A673 (cell line): ENCODE data around the gene OR8S1. TPM values are rescaled to one million over a fixed set of nuclear protein-coding genes. Genes with fewer than 3 reads are reported as not detected.

Experiments
- BruUV-seq: library from RNA; stranded (reverse); fragments of 400-500 nt; replicated peaks from 2 replicates; lab custom pipeline; 2021; lab: Mats Ljungman, UMichigan
- CTCF ChIA-PET: fragments of 300-600 bp; sonication (Branson Sonifier 250); formaldehyde crosslinking; loops from one replicate; lab custom pipeline; 2022; ENCODE audit warnings: antibody characterized with exemption; lab: Charles Lee
- POLR2A ChIA-PET: fragments of 300-600 bp; sonication (Branson Sonifier 250); formaldehyde crosslinking; loops from one replicate; lab custom pipeline; 2022; ENCODE audit warnings: antibody characterized with exemption; ENCODE audit not compliant: low non-redundant PET; lab: Charles Lee
- DNase-seq: peaks from one replicate; pipeline ENCODE4 v3.0.0-alpha.2; 2015; ENCODE audit warnings: low spot score
- H3K27ac ChIP-seq: fragments of 200-600 bp; sonication (generic); 2 replicates; pipeline ENCODE4 v1.5.1; 2016; ENCODE audit warnings: mixed run types, low read depth, mild to moderate bottlenecking, mixed read lengths, antibody characterized with exemption, low read length; ENCODE audit not compliant: poor library complexity, severe bottlenecking
- H3K27me3 ChIP-seq: fragments of 200-600 bp; sonication (generic); replicated peaks from 2 replicates; pipeline ENCODE4 v1.6.1; 2017; ENCODE audit warnings: mixed run types, low read depth, mild to moderate bottlenecking, mixed read lengths, antibody characterized with exemption, low read length; ENCODE audit not compliant: insufficient read depth, poor library complexity
- H3K36me3 ChIP-seq: fragments of 200-600 bp; sonication (generic); 2 replicates; pipeline ENCODE4 v1.6.1; 2016; ENCODE audit warnings: mixed run types, mild to moderate bottlenecking, mixed read lengths, antibody characterized with exemption, low read length; ENCODE audit not compliant: insufficient read depth, poor library complexity, severe bottlenecking
- H3K4me1 ChIP-seq: fragments of 200-600 bp; sonication (generic); 2 replicates; pipeline ENCODE4 v1.6.1; 2017; ENCODE audit warnings: mixed run types, mild to moderate bottlenecking, mixed read lengths, antibody characterized with exemption, low read length; ENCODE audit not compliant: insufficient read depth, poor library complexity, severe bottlenecking
- H3K4me3 ChIP-seq: fragments of 200-600 bp; sonication (generic); 2 replicates; pipeline ENCODE4 v1.5.1; 2016; ENCODE audit warnings: low read depth, mixed run types, mild to moderate bottlenecking, mixed read lengths, low read length; ENCODE audit not compliant: poor library complexity, severe bottlenecking
- H3K9me3 ChIP-seq: fragments of 200-600 bp; sonication (generic); 2 replicates; pipeline ENCODE4 v1.6.1; 2016; ENCODE audit warnings: mixed run types, low read depth, mild to moderate bottlenecking, mixed read lengths, antibody characterized with exemption, low read length; ENCODE audit not compliant: poor library complexity, severe bottlenecking
- CTCF ChIP-seq: fragments of 300-800, 200-600 bp; sonication (generic); conservative IDR thresholded peaks from 2 replicates; pipeline ENCODE4 v1.5.1; 2017; ENCODE audit warnings: low read depth, mild to moderate bottlenecking, antibody characterized with exemption, low read length, moderate library complexity, mixed read lengths
- EZH2 ChIP-seq: fragments of 200-600 bp; sonication (generic); IDR thresholded peaks from 2 replicates; pipeline ENCODE4 v1.6.1; 2017; ENCODE audit warnings: borderline replicate concordance, low read depth, mild to moderate bottlenecking, mixed read lengths, antibody characterized with exemption, low read length; ENCODE audit not compliant: poor library complexity, severe bottlenecking
- intact Hi-C: fragments of 100-400 bp; cut with micrococcal nuclease; formaldehyde crosslinking; loops from one replicate; pipeline ENCODE4 v1.10.0; 2022; ENCODE audit not compliant: unreplicated experiment
- total RNA-seq: library from RNA; stranded (reverse); gene quantifications from 2 replicates; pipeline ENCODE4 v1.2.3, GENCODE V29; 2021

The OR8S1 gene
- total RNA-seq, 1 experiment from 2014 or later: not detected

GRCh38 chr12:48527891-48528670 is 2.6 kb downstream of the OR8S1 start:
- CTCF ChIA-PET: no interaction called here
- no peaks in the 10 kb centered on the region for H3K9me3 ChIP-seq
- BruUV-seq: no TSS peak

GRCh38 chr12:48532601-48533000 is 7.2 kb downstream of the OR8S1 start:
- H3K36me3 ChIP-seq: no peaks in the 10 kb centered on the region

More at GRCh38 chr12:48527891-48528670, 2.6 kb downstream of the OR8S1 start:
- Histone ChIP-seq H3K4me1 (no peaks in the 10 kb centered on the region), H3K36me3 (no peaks in the 10 kb centered on the region), H3K27me3 (peaks cover 16% of the 10 kb centered on the region), H3K4me3 (no peak overlapping the region), H3K27ac (no peak overlapping the region)
- intact Hi-C loops: no loop called here
- TF ChIP-seq CTCF: no peak
- TF ChIP-seq EZH2: no peak
- DNase-seq: no peak
- POLR2A ChIA-PET: no interaction called here

GRCh38 chr12:48536602-48537001 is 11.2 kb downstream of the OR8S1 start:
- DNase-seq: no peak
- H3K9me3 ChIP-seq: peaks cover 5% of the 10 kb centered on the region

More at GRCh38 chr12:48532601-48533000, 7.2 kb downstream of the OR8S1 start:
- ChIA-PET POLR2A (no interaction called here), CTCF (no interaction called here)
- no peak for DNase-seq
- TF ChIP-seq EZH2 (no peak), CTCF (no peak)
- no peaks in the 10 kb centered on the region for H3K4me1 ChIP-seq
- peaks cover 16% of the 10 kb centered on the region for H3K27me3 ChIP-seq
- H3K9me3 ChIP-seq: peaks cover 5% of the 10 kb centered on the region
- no peak overlapping the region for H3K27ac ChIP-seq
- no peak overlapping the region for H3K4me3 ChIP-seq
- intact Hi-C loops: no loop called here
- BruUV-seq: no TSS peak

More at GRCh38 chr12:48536602-48537001, 11.2 kb downstream of the OR8S1 start:
- Histone ChIP-seq H3K4me3 (no peak overlapping the region), H3K27me3 (peaks cover 14% of the 10 kb centered on the region), H3K4me1 (no peaks in the 10 kb centered on the region), H3K27ac (no peak overlapping the region), H3K36me3 (no peaks in the 10 kb centered on the region)
- ChIA-PET POLR2A (no interaction called here), CTCF (no interaction called here)
- TF ChIP-seq EZH2 (no peak), CTCF (no peak)
- no TSS peak for BruUV-seq
- intact Hi-C loops: no loop called here
